K562 (cell line): ENCODE data around the gene RALGAPA2.

ENCODE experiments used
- CAMTA2 ChIP-seq: fragments of 250-450 bp; sonication (Bioruptor Pico); conservative IDR thresholded peaks from 2 replicates; pipeline ENCODE4 v1.5.1; 2022
- EZH2 ChIP-seq: IDR thresholded peaks from 2 replicates; pipeline ENCODE4 v1.6.1; 2012; ENCODE audit warnings: low read depth, mild to moderate bottlenecking, inconsistent platforms, low read length, borderline replicate concordance
- NCOA1 ChIP-seq: fragments of 450-650 bp; IDR thresholded peaks from 2 replicates; pipeline ENCODE4 v1.6.1; 2016; ENCODE audit warnings: low read depth
- POLR2A ChIP-seq: fragments of 450-650 bp; conservative IDR thresholded peaks from 2 replicates; pipeline ENCODE4 v1.6.1; 2016
- POLR2AphosphoS2 ChIP-seq: IDR thresholded peaks from 2 replicates; pipeline ENCODE4 v1.6.1; 2012; ENCODE audit warnings: low read length, improper control_type of control experiment
- ZNF184 ChIP-seq: sonication (generic); formaldehyde crosslinking; IDR thresholded peaks from 2 replicates; pipeline ENCODE4 v1.5.0; 2020; ENCODE audit warnings: missing genetic modification reagents
- TF ChIP-seq, protein P1 (sequence below), 3 experiments: IDR thresholded peaks in 2 of 3; conservative IDR thresholded peaks in 1 of 3; 2 replicates each; pipeline ENCODE4 v1.5.1; 2011 to 2012; ENCODE audit warnings: low read length in 3 of 3, mild to moderate bottlenecking in 3 of 3, control low read depth in 2 of 3, improper control_type of control experiment in 1 of 3, inconsistent platforms in 1 of 3, low read depth in 1 of 3, mixed read lengths in 1 of 3, moderate library complexity in 1 of 3; ENCODE audit not compliant: insufficient read depth in 2 of 3
- TF ChIP-seq, protein P2 (sequence below): sonication (generic); formaldehyde crosslinking; IDR thresholded peaks from 2 replicates; pipeline ENCODE4 v1.8.1; 2022; ENCODE audit warnings: missing genetic modification reagents

DNA sequence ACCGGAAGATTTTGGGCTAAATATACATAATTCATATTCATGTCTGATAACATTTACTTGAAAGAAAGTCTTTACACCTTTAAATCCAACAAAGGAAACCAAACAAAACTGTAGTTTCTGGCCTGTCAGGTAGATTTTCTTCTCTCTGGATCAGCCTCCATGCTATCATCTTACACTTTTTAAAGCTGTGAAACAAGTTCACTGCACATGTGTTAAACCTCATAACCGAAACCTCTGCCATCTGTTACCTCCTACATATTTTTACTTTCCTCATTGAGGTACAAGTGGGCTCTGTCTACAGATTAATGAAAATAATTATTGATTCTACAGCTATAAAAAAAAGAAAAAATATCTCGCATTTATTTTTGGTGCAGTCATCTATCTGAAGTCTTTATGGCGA, 149.9 kb downstream of the RALGAPA2 start:
- TF ChIP-seq, protein P1, sequence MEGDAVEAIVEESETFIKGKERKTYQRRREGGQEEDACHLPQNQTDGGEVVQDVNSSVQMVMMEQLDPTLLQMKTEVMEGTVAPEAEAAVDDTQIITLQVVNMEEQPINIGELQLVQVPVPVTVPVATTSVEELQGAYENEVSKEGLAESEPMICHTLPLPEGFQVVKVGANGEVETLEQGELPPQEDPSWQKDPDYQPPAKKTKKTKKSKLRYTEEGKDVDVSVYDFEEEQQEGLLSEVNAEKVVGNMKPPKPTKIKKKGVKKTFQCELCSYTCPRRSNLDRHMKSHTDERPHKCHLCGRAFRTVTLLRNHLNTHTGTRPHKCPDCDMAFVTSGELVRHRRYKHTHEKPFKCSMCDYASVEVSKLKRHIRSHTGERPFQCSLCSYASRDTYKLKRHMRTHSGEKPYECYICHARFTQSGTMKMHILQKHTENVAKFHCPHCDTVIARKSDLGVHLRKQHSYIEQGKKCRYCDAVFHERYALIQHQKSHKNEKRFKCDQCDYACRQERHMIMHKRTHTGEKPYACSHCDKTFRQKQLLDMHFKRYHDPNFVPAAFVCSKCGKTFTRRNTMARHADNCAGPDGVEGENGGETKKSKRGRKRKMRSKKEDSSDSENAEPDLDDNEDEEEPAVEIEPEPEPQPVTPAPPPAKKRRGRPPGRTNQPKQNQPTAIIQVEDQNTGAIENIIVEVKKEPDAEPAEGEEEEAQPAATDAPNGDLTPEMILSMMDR (IDR thresholded peaks at IDR 0.05 in 2 of 3, conservative IDR thresholded peaks at IDR 0.05 in 1 of 3; ENCODE audit: insufficient read depth in 2 of 3, low read depth in 1 of 3, low read length in 3 of 3): no peak
- TF ChIP-seq, protein P2, sequence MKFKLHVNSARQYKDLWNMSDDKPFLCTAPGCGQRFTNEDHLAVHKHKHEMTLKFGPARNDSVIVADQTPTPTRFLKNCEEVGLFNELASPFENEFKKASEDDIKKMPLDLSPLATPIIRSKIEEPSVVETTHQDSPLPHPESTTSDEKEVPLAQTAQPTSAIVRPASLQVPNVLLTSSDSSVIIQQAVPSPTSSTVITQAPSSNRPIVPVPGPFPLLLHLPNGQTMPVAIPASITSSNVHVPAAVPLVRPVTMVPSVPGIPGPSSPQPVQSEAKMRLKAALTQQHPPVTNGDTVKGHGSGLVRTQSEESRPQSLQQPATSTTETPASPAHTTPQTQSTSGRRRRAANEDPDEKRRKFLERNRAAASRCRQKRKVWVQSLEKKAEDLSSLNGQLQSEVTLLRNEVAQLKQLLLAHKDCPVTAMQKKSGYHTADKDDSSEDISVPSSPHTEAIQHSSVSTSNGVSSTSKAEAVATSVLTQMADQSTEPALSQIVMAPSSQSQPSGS (CRISPR knock-in tag): no peak
- TF ChIP-seq NCOA1 (no peak), POLR2AphosphoS2 (no peak), CAMTA2 (CRISPR knock-in tag) (no peak), ZNF184 (CRISPR knock-in tag) (no peak), EZH2 (no peak), POLR2A (no peak)
